Coronary artery (tissue), 2 donors: ENCODE results near the gene MUC2.

ENCODE experiments used
- DNase-seq: peaks from one replicate; pipeline ENCODE4 v3.0.0-alpha.2; 2017; ENCODE audit warnings: low spot score
- H3K27ac ChIP-seq, 2 donors: fragments of 200-600 bp; sonication (generic); one replicate each; pipeline ENCODE4 v1.5.1; 2016 to 2019
- H3K4me3 ChIP-seq: fragments of 200-600 bp; sonication (generic); 2 replicates; pipeline ENCODE4 v1.5.1; 2016; ENCODE audit warnings: mild to moderate bottlenecking, moderate library complexity
- TF ChIP-seq, protein P1 (sequence below): fragments of 200-600 bp; sonication (generic); IDR thresholded peaks from one replicate; pipeline ENCODE4 v1.5.1; 2019; ENCODE audit warnings: antibody characterized with exemption

Gene MUC2

DNA sequence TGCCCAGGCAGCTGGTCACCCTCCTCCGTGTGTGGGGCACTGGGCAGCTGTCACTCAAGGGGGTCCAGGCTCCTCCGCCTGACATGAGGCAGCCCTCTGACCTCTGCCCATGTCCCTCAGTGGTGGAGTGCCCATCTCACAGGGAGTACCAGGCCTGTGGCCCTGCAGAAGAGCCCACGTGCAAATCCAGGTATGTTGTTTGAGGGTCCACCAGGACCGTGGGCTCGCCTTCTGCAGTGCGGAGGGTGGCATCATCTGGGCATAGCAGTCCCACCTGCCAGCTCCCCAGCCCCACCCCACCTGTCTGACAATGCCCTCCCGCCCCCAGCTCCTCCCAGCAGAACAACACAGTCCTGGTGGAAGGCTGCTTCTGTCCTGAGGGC is 30.5 kb downstream of the MUC2 start:
- no peak for DNase-seq
- Histone ChIP-seq H3K27ac (no peak overlapping the region), H3K4me3 (no peak overlapping the region)
- TF ChIP-seq, protein P1, sequence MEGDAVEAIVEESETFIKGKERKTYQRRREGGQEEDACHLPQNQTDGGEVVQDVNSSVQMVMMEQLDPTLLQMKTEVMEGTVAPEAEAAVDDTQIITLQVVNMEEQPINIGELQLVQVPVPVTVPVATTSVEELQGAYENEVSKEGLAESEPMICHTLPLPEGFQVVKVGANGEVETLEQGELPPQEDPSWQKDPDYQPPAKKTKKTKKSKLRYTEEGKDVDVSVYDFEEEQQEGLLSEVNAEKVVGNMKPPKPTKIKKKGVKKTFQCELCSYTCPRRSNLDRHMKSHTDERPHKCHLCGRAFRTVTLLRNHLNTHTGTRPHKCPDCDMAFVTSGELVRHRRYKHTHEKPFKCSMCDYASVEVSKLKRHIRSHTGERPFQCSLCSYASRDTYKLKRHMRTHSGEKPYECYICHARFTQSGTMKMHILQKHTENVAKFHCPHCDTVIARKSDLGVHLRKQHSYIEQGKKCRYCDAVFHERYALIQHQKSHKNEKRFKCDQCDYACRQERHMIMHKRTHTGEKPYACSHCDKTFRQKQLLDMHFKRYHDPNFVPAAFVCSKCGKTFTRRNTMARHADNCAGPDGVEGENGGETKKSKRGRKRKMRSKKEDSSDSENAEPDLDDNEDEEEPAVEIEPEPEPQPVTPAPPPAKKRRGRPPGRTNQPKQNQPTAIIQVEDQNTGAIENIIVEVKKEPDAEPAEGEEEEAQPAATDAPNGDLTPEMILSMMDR, result no peak

DNA sequence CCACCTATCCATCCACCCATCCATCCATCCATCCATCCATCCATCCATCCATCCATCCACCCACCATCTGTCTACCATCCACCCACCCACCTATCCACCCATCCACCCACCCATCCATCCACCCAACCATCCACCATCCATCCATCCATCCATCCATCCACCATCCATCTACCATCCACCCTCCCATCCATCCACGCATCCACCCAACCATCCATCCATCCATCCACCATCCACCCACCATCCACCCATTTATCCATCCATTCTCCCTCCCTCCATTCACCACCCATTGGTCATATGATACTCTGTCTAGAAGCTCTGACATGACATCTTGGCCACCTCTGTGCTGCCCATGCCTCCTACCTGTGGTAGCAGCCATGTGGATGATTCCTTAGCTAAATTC is 31.7 kb downstream of the MUC2 start:
- no peak overlapping the region for H3K4me3 ChIP-seq
- H3K27ac ChIP-seq, result no peak overlapping the region
- TF ChIP-seq, protein P1, result no peak
- no peak for DNase-seq

DNA sequence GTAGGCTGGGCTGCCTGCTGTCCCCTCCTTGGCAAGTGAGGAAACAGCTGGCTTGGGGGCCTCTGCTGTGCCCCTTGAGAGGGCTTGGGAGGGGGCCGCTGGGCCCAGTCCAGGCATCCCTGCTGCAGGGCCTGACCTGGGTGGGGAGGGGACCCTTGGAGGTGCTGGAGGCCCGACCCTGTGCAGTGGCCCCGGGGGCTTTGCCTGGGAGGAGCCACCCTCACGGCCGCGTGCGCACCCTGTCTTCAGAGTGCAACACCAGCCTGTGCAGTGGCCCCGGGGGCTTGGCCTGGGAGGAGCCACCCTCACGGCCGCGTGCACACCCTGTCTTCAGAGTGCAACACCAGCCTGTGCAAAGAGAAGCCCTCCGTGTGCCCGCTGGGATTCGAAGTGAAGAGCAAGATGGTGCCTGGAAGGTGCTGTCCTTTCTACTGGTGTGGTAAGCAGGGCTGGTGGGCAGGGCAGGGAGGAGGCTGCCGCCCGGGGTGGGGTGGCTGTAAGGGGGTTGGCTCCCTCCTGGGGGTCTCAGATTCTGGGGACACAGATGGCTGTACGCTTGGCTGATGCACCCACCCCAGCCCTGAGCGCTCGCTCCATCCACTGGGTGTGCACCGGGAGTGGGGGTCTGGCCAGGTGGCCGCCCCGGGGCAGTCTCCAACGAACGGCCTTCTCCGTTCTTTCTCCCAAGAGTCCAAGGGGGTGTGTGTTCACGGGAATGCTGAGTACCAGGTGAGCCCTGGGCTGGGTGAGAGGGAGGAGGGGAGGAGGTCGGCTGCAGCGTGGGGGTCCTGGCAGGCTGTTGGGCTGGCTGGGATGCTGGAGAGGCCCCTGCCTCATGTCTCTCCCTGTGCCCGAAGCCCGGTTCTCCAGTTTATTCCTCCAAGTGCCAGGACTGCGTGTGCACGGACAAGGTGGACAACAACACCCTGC is 32.9 kb downstream of the MUC2 start:
- TF ChIP-seq, protein P1, result no peak
- no peak overlapping the region for H3K27ac ChIP-seq
- H3K4me3 ChIP-seq, result no peak overlapping the region
- no peak for DNase-seq

DNA sequence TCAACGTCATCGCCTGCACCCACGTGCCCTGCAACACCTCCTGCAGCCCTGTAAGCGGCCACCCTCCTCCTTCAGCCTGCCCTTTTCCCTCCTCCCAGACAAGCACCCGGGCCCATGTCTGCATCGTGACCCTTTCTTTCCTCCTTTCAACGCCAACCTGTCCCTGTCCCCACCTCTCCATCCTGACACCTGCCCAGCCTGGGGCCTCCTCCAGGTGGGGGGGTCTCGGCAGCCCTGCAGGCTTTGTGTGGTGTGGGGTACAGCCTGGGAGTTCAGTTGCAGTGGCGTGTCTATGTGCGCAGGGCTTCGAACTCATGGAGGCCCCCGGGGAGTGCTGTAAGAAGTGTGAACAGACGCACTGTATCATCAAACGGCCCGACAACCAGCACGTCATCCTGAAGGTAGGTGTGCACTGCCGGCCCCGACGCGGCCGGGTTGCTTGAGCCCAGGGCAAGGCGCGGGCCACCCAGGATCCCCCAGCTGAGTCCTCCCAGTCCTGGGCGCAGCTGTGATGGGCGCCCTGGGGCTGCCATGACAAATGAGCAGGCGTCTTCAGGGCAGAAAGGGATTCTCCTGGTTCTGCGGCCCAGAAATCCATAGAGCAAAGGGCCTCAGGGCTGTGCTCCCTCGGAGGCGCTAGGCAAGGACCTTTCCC is 33.7 kb downstream of the MUC2 start:
- Histone ChIP-seq H3K4me3 (no peak overlapping the region), H3K27ac (no peak overlapping the region)
- no peak for DNase-seq
- TF ChIP-seq, protein P1, result no peak

DNA sequence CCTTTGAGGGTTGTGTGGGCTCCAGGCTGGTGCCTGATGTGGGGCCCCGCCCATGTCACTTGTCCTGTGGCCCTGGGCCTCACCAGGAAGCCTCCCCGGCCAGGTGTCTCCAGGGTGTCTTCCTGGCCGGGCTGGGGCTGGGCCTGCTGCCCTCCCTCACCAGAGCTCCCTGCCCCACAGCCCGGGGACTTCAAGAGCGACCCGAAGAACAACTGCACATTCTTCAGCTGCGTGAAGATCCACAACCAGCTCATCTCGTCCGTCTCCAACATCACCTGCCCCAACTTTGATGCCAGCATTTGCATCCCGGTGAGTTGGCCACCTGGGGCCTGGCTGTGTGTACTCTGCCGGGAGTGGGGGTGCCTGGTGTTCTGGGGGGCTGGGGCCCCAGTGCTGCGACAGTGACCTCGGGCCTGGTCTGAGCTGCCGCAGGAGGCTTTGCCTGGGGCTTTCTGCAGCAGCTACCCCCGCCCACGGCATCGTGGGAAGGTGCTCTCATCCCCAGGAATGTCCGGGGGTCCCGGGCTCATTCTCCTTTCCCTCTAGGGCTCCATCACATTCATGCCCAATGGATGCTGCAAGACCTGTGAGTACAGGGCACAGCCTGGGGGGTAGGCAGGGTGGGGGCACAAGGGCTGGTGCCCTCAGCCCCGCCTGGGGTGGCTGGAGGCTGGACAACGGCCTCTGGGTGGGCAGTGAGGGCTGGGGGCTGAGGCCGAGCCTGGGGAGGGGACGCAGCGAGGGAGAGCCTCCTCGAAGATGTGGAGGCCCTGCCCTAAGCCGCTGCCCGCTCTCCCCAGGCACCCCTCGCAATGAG is 34.6 kb downstream of the MUC2 start:
- Histone ChIP-seq H3K27ac (no peak overlapping the region), H3K4me3 (no peak overlapping the region)
- TF ChIP-seq, protein P1, result no peak
- no peak for DNase-seq

DNA sequence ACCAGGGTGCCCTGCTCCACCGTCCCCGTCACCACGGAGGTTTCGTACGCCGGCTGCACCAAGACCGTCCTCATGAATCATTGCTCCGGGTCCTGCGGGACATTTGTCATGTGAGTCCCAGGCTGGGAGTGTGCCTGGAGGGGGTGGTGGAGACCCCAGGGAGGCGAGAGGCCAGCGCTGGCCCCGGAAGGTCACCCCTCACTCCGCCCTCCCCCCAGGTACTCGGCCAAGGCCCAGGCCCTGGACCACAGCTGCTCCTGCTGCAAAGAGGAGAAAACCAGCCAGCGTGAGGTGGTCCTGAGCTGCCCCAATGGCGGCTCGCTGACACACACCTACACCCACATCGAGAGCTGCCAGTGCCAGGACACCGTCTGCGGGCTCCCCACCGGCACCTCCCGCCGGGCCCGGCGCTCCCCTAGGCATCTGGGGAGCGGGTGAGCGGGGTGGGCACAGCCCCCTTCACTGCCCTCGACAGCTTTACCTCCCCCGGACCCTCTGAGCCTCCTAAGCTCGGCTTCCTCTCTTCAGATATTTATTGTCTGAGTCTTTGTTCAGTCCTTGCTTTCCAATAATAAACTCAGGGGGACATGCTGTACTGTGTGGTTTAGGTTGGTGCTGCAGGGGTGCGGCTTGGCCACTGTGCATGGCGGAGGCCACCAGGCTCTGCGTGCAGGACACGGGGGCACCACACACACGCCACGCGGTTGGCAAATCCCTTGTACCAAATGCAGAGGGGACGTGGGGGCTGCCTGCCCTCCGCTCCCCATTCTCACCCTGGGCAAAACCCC is 35.4 kb downstream of the MUC2 start:
- H3K4me3 ChIP-seq, result no peak overlapping the region
- TF ChIP-seq, protein P1, result no peak
- no peak for DNase-seq
- no peak overlapping the region for H3K27ac ChIP-seq
